GM21367 (cell line): ENCODE results near the gene MGMT.

Source experiments
- ATAC-seq: cut with Tn5 transposase; IDR thresholded peaks from one replicate; pipeline ENCODE4 v1.9.1; 2021; ENCODE audit not compliant: unreplicated experiment

The MGMT gene

GRCh38 chr10:129647590-129647989, 180.5 kb downstream of the MGMT start:
- no peak for ATAC-seq

DNA sequence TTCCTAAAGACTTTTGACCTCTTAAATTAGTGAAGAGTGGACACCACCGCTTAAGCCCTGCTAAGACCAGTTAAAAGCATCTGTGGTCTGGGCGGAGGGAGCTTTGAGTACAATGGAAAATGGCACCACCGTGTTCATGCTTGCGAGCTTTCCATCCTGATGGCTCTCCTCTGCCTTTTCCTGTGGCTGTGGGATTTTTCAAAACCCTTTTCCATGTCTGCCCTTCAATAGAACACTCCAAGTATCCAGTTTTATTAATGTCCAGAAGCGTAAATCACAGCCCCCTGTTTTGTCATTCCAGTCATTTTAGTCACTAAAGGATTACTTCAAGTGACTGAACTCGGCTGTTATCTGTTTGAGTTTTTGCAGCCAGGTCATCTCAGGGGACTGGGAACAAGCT, 181.8 kb downstream of the MGMT start:
- ATAC-seq: no peak

GRCh38 chr10:129652021-129652420, 185.0 kb downstream of the MGMT start:
- no peak for ATAC-seq

DNA sequence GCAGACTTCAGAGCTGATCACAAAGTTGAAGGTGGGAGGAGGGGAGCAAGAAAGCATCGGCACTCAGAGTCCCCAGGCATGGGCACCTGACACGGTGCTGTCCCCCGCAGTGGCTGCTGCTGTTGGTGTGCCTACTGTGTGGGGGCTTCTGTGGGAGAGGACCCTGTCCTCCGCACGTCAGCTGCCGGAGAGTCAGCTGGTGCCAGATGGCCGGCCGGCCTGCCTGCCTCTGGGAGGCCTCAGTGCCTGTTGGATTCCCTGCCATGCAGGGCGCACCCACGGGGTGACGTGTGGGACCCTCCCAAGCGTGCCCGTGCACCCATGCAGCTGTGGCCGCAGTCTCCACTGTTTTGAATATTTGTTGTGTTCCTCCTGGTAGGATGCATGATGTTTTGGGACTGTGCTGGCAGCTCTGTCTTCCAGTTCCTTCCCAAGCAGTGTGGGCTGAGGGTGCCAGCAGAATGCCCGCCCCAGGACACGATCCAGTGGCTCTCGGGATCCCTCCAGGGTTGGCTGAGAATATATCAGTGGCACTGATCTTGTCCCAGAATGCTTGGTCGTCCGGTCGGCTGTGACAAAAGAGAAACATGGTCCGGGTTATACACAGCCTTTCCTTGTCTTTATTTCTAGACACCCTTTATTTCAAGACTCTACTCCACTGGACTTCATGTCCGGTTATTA, 185.6 kb downstream of the MGMT start:
- no peak for ATAC-seq

GRCh38 chr10:129653428-129653827, 186.4 kb downstream of the MGMT start:
- ATAC-seq: no peak

GRCh38 chr10:129653861-129654260, 186.8 kb downstream of the MGMT start:
- no peak for ATAC-seq

GRCh38 chr10:129654461-129654860, 187.4 kb downstream of the MGMT start:
- ATAC-seq: no peak

- ATAC-seq: no peak
Observed at GRCh38 chr10:129655007-129655678, 188.1 kb downstream of the MGMT start.

- ATAC-seq: no peak
Observed at GRCh38 chr10:129655679-129656031, 188.6 kb downstream of the MGMT start.

DNA sequence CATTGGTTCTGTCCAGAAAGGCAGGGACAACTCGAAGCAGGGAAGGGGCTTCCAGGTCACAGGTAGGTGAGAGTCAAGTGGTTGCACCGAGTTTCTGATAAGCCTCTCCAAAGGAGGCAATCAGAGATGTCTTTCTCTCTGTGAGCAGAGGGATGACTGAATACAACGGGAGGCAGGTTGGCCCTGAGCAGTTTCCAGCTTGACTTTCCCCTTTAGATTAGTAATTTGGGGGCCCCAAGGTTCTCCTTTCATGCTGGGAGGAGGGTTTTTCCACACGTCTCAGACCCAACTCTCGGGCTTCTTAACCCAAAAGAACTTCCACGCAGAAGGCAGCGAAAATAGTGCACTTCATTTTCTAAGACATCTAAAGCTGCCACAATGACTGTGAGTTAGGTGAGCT, 189.6 kb downstream of the MGMT start:
- ATAC-seq: no peak

DNA sequence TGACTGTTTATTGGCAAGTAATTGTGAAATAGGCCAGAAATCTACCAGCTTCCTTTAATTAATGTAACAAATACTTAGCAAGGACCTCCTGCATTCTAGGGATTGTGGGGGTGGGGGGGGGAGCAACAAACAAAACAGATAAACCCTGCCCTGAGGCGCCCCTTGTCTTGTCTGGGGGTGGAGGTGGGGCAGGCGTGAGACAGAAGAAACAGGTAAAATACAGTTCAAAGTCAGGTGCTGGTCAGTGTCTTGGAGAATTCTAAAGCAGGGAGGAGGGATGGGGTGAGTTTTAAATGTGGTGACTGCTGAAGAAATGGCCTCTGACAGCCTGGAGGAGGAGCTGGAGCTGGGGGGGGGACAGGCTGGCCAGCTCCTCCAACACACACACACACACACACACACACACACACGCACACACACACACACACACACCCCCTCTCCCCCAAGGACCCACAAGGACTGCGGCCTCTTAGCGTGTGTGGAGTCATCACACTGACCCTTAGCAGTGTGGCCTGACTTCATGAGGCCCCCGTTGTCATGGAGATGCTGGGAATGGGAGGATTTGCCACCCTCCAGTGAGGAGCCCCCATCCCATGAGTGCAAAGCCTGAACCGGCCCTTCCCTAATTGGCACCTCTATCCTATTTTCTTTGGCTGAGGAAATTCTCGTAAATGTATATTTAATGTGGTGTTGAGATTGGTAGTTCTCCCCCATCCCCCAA, 190.4 kb downstream of the MGMT start:
- no peak for ATAC-seq

GRCh38 chr10:129658376-129659072, 191.5 kb downstream of the MGMT start:
- no peak for ATAC-seq

- ATAC-seq: no peak
Observed at GRCh38 chr10:129659508-129660268, 192.6 kb downstream of the MGMT start.

DNA sequence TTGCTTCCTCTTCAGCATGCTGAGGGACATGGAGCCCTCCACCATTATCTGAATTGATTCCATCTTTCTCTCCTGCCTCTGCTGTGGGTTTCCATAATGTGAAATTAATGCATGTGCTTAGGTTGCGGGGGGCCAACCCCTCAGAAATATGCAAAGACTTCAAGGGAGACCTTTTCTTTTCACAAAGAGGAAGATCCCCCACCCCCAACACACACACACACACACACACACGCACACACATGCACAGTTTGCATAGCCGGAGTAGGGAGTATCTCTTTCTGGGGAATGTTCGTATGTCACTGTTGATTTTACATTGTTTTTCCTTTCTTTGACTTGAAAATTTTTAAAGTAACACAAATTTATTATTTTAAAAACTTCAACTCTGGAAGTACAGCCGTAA, 193.5 kb downstream of the MGMT start:
- ATAC-seq: no peak

- no peak for ATAC-seq
Observed at GRCh38 chr10:129662426-129662825, 195.4 kb downstream of the MGMT start.

- ATAC-seq: no peak
Observed at GRCh38 chr10:129670124-129670523, 203.1 kb downstream of the MGMT start.

GRCh38 chr10:129673292-129673691, 206.3 kb downstream of the MGMT start:
- ATAC-seq: no peak

DNA sequence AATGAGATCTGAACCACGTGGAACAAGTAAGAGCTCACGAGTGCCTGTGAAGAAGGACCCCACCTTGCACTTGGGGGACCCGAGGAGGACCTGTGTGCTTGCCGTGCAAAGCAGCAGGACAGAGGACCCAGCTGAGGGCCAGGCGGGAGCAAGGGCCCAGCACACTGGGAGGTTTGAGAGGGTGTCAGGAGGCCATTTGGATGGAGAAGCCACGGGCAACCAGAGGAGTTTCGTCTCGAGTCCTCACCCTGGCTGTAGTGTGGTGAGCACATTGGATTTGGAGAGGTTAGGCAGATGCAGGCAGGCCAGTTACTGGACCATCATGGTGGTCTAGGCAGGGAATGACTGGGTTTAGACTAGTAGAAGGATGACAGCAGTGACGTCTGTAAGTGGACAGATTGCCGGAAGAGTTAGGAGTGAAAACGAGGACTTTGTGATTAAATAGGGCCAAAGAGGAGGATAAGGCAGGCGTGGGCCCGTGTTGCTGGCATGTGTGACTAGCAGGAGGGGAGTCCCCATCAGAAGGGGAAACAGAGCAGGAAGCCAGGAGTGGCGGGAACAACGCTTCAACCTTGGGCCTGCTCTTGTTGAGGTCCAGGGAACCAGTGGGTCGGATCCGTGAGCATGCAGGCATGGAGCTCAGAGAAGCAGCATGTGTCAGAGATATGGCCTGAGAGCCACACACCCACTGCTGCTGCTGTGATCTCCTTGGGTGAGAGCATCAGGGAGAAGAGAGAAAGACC, 208.2 kb downstream of the MGMT start:
- no peak for ATAC-seq

DNA sequence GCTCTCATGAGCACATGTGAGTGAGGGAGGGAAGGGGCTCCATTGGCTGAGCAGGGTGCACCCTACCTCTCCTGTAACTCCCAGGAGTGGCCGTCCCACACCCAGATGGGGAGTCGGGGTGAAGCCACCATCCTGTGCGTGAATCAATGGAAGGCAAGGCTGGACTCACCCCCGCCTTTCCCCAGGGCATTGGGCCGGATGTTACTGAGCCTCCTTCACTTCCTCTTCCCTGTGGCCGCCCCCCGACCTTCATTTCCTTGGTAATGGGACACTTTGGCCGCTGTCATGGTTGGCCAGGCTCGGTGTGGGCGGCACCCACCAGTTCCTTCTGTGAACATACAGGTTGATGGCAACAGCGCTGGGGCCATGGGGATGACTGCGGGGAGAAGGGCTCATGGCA, 209.0 kb downstream of the MGMT start:
- no peak for ATAC-seq

GRCh38 chr10:129677377-129677927, 210.4 kb downstream of the MGMT start:
- ATAC-seq: no peak
